Central memory CD8-positive, alpha-beta T cell (primary cell): ENCODE results near the gene PCAT7.

Experiments
- ATAC-seq: fragments of 150-1000 bp; cut with Tn5 transposase; replicated peaks from 2 replicates; pipeline ENCODE4 v1.10.0; 2022; ENCODE audit warnings: mild to moderate bottlenecking, moderate FRiP score, moderate number of reproducible peaks; ENCODE audit not compliant: poor library complexity, severe bottlenecking; ENCODE audit errors: extremely low read depth
- DNase-seq, 2 donors: peaks; one replicate each; pipeline ENCODE4 v3.0.0; 2021; ENCODE audit warnings: low spot score in 2 of 2
- H3K27ac Mint-ChIP-seq: one replicate; pipeline ENCODE4 v1.8.0; 2022; ENCODE audit warnings: low read depth, mild to moderate bottlenecking, moderate library complexity, mixed read lengths
- H3K27me3 Mint-ChIP-seq: one replicate; pipeline ENCODE4 v1.8.0; 2022; ENCODE audit warnings: mixed read lengths
- H3K36me3 Mint-ChIP-seq: one replicate; pipeline ENCODE4 v1.8.0; 2022; ENCODE audit warnings: mild to moderate bottlenecking, moderate library complexity, mixed read lengths; ENCODE audit not compliant: insufficient read depth
- H3K4me1 Mint-ChIP-seq: one replicate; pipeline ENCODE4 v1.8.0; 2022; ENCODE audit warnings: mixed read lengths
- H3K4me3 Mint-ChIP-seq: one replicate; pipeline ENCODE4 v1.8.0; 2022; ENCODE audit warnings: mild to moderate bottlenecking, moderate library complexity, mixed read lengths
- H3K9me3 Mint-ChIP-seq: one replicate; pipeline ENCODE4 v1.8.0; 2022; ENCODE audit warnings: mixed read lengths

PCAT7 gene

GRCh38 chr9:94619026-94619425 lies 64.1 kb downstream of the PCAT7 start:
- no peak overlapping the region for H3K4me3 Mint-ChIP-seq
- H3K9me3 Mint-ChIP-seq: no peaks in the 10 kb centered on the region
- ATAC-seq (no peak), DNase-seq (no peak)
- no peak overlapping the region for H3K27ac Mint-ChIP-seq
- no peaks in the 10 kb centered on the region for H3K4me1 Mint-ChIP-seq
- no peaks in the 10 kb centered on the region for H3K36me3 Mint-ChIP-seq
- peaks cover 10% of the 10 kb centered on the region for H3K27me3 Mint-ChIP-seq
